GM21423 (cell line): ENCODE results near the gene NDST4.

ENCODE experiments used
- ATAC-seq: cut with Tn5 transposase; IDR thresholded peaks from one replicate; pipeline ENCODE4 v1.9.1; 2021; ENCODE audit warnings: mild to moderate bottlenecking, moderate library complexity; ENCODE audit not compliant: unreplicated experiment

Gene NDST4

DNA sequence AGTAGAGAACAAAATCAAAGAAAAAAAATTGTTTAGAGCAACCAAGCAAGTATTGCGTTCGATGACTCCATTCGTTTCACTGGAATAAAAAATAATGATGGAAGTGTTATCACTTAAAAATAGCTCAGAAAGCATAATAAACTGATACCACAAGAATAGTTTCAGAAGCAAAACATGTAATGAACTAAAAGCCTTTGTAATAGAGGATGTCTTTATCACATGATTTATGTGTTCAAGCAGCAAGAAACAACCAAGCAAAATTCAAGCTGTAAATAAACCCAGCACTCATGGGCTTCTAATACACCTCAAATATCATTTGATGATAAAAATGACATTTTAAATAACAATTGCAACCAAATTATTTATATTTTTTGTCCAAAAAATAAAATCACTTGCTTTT is 192.2 kb downstream of the NDST4 start:
- ATAC-seq: no peak

DNA sequence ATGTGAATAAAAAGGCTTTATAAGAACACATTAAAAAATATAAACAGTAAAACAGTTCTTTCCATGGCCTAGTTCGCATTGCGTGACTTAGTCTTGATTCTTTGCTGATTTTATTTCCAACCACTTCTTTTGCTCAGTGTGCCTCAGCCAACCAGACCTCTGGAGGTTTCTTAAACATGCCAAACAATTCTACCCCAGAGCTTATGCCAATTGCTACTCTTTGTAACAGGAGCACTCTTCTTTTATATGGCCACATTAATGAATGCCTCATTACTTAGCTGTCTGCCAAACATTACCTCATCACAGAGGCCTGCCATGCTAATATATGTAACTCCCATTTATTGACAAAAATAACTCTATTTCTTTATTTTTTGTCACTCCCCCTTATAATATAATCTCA is 202.3 kb downstream of the NDST4 start:
- no peak for ATAC-seq

GRCh38 chr4:114907568-114907967 is 205.9 kb downstream of the NDST4 start:
- ATAC-seq: no peak

DNA sequence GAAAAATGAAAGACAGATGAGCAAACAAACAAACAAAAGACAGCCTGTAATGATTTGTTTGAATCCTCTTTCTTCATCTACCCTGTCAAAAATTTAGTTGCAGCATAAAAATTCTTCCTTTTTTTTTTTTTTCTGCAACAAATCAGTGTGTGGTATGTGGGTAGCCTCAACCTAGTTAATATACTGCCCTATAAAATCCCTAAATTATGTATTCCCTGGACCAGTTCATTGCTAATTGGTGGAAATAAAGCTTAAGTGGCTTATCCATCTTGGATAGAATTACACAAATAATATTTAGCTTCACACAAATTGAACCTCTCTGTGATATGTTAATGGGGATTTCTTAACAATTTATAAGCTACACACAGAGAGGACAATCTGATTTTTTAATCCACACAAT is 208.4 kb downstream of the NDST4 start:
- no peak for ATAC-seq

GRCh38 chr4:114900934-114901333 is 212.5 kb downstream of the NDST4 start:
- no peak for ATAC-seq

DNA sequence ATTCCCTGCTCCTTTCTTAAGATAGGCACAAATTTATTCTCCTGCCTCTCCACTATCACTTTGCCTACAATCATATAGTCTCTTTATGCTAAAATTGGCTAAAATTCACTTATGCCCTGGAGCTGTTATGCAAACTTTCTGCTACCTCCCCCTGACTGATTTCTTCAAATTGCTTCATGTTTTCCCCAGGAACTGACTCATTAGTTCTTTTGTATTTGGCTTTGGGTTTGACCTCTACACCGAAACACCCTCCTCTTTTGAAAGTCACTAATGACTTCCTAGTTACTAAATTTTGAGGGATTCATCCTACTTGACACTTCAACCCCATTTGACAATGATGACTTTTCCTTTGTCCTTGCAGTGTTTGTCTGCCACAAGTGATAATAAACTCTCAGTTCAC is 222.6 kb downstream of the NDST4 start:
- no peak for ATAC-seq

DNA sequence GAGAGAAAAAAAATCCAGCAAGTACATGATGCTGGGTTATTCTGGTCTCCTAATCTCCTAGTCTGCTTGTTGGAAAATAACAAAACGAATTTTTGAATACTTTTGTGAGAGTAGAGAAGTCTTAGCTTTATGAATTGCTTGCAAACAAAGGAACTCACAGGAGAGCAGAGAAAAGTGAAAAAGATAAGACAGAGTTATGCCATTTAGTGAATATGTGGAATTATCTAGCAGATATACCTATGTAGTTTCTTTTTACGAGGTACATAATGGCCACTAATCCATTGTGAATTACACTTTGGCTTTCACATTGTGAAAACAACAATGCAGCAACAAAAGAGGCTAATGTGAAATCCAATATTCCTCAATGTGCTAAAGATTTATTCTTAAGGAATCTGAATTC is 226.7 kb downstream of the NDST4 start:
- no peak for ATAC-seq

GRCh38 chr4:114883641-114884040 is 229.8 kb downstream of the NDST4 start:
- ATAC-seq: no peak

DNA sequence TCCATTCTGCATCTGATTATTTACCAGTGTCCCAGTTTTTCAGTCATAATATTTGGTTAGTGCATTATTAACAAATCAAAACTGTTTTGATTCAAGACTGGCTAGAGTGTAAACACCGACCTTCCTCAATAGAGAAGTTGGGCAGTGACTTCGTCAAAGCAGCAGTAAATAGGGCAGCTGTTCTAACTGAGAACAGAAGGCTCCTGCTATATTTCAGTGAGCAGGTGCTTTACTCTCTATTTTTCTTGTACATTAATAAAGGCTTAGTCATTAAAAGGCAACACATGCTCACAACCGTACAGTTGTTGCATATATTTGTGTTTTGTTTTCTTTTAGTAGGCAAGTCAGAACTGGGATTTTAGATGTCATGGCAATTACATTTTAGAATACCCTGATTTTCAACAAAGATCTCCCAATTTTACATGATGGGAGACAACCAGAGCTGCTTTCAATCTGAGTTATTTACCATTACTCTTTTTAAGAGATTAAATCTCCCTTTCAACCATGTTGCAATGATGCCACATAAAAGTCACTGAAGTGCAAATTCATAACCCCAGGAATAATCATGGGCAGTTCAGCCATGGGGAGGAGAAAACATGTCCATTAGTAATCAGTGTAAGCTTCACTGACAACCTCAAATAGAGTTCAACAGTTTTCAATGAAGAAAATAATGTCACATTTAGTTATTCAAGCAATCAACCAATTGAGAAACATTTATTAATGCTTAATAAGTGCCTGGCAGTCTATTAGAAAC is 233.3 kb downstream of the NDST4 start:
- ATAC-seq: no peak

- ATAC-seq: no peak
Measured at GRCh38 chr4:114875630-114876029, 237.8 kb downstream of the NDST4 start.

DNA sequence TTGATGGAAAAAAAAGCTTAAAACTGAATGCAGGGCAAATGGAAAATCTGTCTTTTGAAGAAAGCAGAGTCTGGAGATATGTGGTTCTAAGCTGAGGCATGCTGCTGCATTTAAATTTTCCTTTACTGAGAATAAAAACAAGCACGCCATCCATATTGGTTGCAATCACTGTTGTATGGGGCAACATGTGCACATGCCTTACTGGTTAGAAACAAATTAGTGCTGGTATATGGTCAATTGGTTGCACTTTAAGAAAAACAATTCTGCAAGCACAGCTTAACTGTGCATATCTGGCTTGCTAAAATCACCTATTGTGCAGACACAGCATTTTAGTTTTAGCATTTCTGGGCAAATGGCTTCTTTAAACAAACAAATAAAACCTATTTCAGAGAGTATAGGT is 239.1 kb downstream of the NDST4 start:
- ATAC-seq: no peak

DNA sequence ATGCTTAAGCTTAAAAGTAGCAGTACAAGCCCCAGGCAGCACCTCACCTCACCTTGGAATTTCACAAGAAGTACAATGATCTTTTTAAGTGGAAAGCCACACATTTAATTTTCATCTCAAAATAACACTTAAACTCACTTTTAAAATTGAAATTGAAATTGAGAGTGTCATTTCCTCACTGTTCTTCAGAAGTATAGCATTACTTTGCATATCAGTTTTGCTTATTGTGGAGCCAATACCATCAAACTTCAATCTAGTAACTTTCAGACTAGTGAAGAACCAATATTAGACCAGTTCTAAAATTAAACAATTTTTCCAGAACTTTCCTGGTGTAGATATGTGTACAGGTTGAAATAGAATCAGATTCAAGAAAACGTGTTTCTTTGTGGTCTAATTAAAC is 242.4 kb downstream of the NDST4 start:
- ATAC-seq: no peak

- no peak for ATAC-seq
Measured at GRCh38 chr4:114866901-114867670, 246.3 kb downstream of the NDST4 start.

- no peak for ATAC-seq
Measured at GRCh38 chr4:114864060-114864459, 249.4 kb downstream of the NDST4 start.

DNA sequence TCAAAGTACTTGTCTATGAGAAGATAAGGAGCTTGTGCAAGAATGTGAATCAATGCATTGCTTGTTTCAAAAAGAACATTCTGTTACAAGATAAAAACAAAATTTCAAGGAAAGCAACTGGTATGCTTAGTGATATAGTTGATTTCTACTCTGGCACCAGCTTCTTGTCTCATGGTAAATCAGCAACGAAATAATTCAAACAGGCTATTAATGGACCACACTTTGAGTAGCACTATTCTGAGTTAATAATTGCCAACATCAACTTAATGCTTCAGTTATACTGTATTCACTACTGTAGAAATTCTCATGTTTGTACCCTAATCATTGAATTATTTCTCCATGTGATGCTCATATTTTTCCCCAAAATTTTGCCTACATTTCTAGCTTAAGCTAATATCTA is 252.6 kb downstream of the NDST4 start:
- ATAC-seq: no peak

GRCh38 chr4:114857831-114858230 is 255.6 kb downstream of the NDST4 start:
- ATAC-seq: no peak

DNA sequence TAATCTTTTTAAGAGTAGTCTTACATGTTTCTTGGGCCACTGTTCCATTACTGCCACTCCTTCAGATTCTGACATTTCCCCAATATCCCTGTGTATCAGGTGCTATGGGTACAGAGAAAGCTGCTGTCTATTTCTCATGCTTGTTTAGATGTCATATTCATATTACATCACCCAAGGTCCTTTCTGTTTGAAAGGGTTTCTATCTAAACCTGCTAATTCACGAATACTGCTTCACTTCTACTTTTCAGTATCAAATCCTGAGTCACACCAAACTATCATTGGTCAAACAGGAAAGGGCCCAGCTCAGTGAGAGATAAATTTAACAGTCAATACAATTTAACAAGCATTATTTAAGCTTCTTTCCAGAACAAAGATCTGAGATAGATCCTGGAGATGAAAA is 273.4 kb downstream of the NDST4 start:
- ATAC-seq: no peak

GRCh38 chr4:114830628-114831027 is 282.8 kb downstream of the NDST4 start:
- ATAC-seq: no peak

DNA sequence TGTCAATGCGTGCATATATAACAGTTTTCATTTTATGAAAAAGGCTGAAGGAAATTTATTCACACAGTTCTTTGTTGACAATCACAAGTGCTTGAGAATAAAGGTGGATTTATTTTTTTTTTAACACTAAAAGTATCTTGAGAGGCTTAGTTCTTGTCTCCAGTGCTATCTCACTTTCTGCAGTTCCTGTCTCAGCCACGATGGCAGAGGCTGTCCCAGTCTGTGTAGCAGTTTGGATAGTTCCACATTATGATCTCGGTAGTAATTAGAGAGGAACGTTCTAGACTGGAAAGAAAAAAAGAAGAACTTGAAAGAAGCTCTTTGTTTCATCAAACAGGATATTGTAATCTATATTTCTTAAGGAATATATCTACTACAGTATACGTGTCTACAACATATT is 285.8 kb downstream of the NDST4 start:
- ATAC-seq: no peak

DNA sequence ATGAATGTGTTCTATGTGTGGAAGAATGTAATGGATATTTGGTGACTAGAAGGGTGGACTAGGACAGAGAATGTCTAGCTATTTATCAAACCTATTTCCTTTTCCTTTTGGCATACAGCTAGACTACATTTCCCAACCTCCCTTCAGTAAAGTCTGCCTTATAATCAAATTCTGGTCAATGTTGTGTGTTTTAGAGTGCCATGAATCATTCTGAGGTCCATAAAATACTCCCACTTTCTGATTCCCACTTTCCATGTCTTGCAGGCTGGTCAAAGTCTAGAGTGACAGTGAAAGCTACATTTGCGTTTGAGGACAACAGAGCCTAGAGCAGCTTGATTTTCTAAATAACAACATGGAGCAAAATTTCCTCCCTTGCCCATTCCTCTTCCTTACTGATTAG is 297.7 kb downstream of the NDST4 start:
- ATAC-seq: no peak

GRCh38 chr4:114813961-114814360 is 299.5 kb downstream of the NDST4 start:
- no peak for ATAC-seq

GRCh38 chr4:114811564-114812301 is 301.7 kb downstream of the NDST4 start:
- no peak for ATAC-seq
